Endothelial cell of umbilical vein (primary cell): ENCODE data around the gene IMPG2. TPM values are rescaled to one million over a fixed set of nuclear protein-coding genes. Genes with fewer than 3 reads are reported as not detected.

ENCODE experiments used
- BruUV-seq: library from RNA; stranded (reverse); fragments of 400-500 nt; replicated peaks from 2 replicates; lab custom pipeline; 2021; lab: Mats Ljungman, UMichigan
- CTCF ChIA-PET: fragments of 300-600, 350-600 bp; sonication (Branson Sonifier 250); formaldehyde crosslinking; loops from one replicate; lab custom pipeline; 2021; ENCODE audit warnings: antibody characterized with exemption, inconsistent platforms; lab: Charles Lee
- POLR2A ChIA-PET: fragments of 300-600, 350-600 bp; sonication (Branson Sonifier 250); formaldehyde crosslinking; loops from one replicate; lab custom pipeline; 2021; ENCODE audit warnings: antibody characterized with exemption, inconsistent platforms; lab: Charles Lee
- DNase-seq: peaks from one replicate; pipeline ENCODE4 v3.0.0-alpha.2; 2011; ENCODE audit warnings: low read depth, low spot score
- FAIRE-seq: peaks from 2 replicates; lab custom pipeline; 2011; peaks lifted over from hg19 to GRCh38; lab: Jason Lieb, UNC
- H2AFZ ChIP-seq: 2 replicates; pipeline ENCODE4 v1.6.0; 2012; ENCODE audit warnings: low read depth, low read length, control low read depth, inconsistent platforms
- H3K27ac ChIP-seq: 2 replicates; pipeline ENCODE4 v1.5.1; 2011; ENCODE audit warnings: low read depth, mild to moderate bottlenecking, control low read depth, low read length, moderate library complexity; ENCODE audit not compliant: insufficient read depth
- H3K27me3 ChIP-seq, 2 experiments: 2 replicates each; pipeline versions ENCODE4 v1.6.0 to v1.6.1; 2011; ENCODE audit warnings: low read length in 2 of 2, mixed read lengths in 1 of 2; ENCODE audit not compliant: control insufficient read depth in 2 of 2, insufficient read depth in 2 of 2
- H3K36me3 ChIP-seq, 2 experiments: 2 replicates in 1 of 2; 3 replicates in 1 of 2; pipeline ENCODE4 v1.5.1; 2011; ENCODE audit warnings: low read length in 2 of 2, mild to moderate bottlenecking in 1 of 2, moderate library complexity in 1 of 2; ENCODE audit not compliant: control insufficient read depth in 2 of 2, insufficient read depth in 2 of 2; ENCODE audit errors: extremely low read depth in 1 of 2
- H3K4me1 ChIP-seq: 3 replicates; pipeline ENCODE4 v1.5.1; 2011; ENCODE audit warnings: mild to moderate bottlenecking, low read length; ENCODE audit not compliant: control insufficient read depth, insufficient read depth; ENCODE audit errors: extremely low read depth
- H3K4me2 ChIP-seq: 2 replicates; pipeline ENCODE4 v1.6.1; 2011; ENCODE audit warnings: low read length, control low read depth, mixed read lengths; ENCODE audit not compliant: insufficient read depth
- H3K4me3 ChIP-seq, 3 experiments: fragments of 200-600 bp in 1 of 3; sonication (generic), shearing (Covaris generic) in 1 of 3; replicated peaks in 1 of 3; 2 replicates each; pipeline ENCODE4 v1.5.1; 2011 to 2016; ENCODE audit warnings: control low read depth in 3 of 3, low read length in 3 of 3, mild to moderate bottlenecking in 2 of 3, inconsistent platforms in 1 of 3, low read depth in 1 of 3, moderate library complexity in 1 of 3; ENCODE audit not compliant: insufficient read depth in 1 of 3
- H3K79me2 ChIP-seq: 2 replicates; pipeline ENCODE4 v1.6.0; 2012; ENCODE audit warnings: low read length, inconsistent platforms; ENCODE audit not compliant: control insufficient read depth, insufficient read depth
- H3K9ac ChIP-seq: replicated peaks from 2 replicates; pipeline ENCODE3; 2011; ENCODE audit warnings: low read length, control low read depth; ENCODE audit not compliant: insufficient read depth; ENCODE audit errors: extremely low read depth
- H3K9me1 ChIP-seq: replicated peaks from 3 replicates; pipeline ENCODE4 v1.6.0; 2011; ENCODE audit warnings: mild to moderate bottlenecking, low read length; ENCODE audit not compliant: control insufficient read depth, insufficient read depth; ENCODE audit errors: extremely low read depth
- H3K9me3 ChIP-seq: replicated peaks from 2 replicates; pipeline ENCODE4 v1.5.1; 2012; ENCODE audit warnings: low read length, inconsistent platforms; ENCODE audit not compliant: control insufficient read depth, insufficient read depth
- H4K20me1 ChIP-seq: replicated peaks from 2 replicates; pipeline ENCODE3; 2011; ENCODE audit warnings: mild to moderate bottlenecking, low read length; ENCODE audit not compliant: control insufficient read depth, insufficient read depth; ENCODE audit errors: extremely low read depth
- CTCF ChIP-seq, 2 donors: IDR thresholded peaks; 1 replicate in 1 of 2; 2 replicates in 1 of 2; pipeline ENCODE4 v1.5.1; 2011; ENCODE audit warnings: low read length in 2 of 2, mild to moderate bottlenecking in 2 of 2, moderate library complexity in 2 of 2, control low read depth in 1 of 2, inconsistent platforms in 1 of 2, low read depth in 1 of 2; ENCODE audit not compliant: insufficient read depth in 1 of 2; ENCODE audit errors: extremely low read depth in 1 of 2
- EZH2 ChIP-seq: IDR thresholded peaks from 2 replicates; pipeline ENCODE4 v1.6.1; 2012; ENCODE audit warnings: borderline replicate concordance, low read depth, mild to moderate bottlenecking, moderate library complexity, low read length, inconsistent platforms; ENCODE audit not compliant: severe bottlenecking
- FOS ChIP-seq: IDR thresholded peaks from 2 replicates; pipeline ENCODE4 v1.6.1; 2011; ENCODE audit warnings: mild to moderate bottlenecking, low read length, moderate library complexity, borderline replicate concordance; ENCODE audit not compliant: insufficient read depth
- JUN ChIP-seq: IDR thresholded peaks from 2 replicates; pipeline ENCODE4 v1.6.1; 2011; ENCODE audit warnings: borderline replicate concordance, low read depth; ENCODE audit not compliant: insufficient read length, insufficient read depth
- MAX ChIP-seq: IDR thresholded peaks from 2 replicates; pipeline ENCODE4 v1.6.1; 2011; ENCODE audit not compliant: insufficient read depth, insufficient read length
- MYC ChIP-seq: IDR thresholded peaks from one replicate; pipeline ENCODE4 v1.6.1; 2011; ENCODE audit warnings: mild to moderate bottlenecking, low read depth, low read length
- POLR2A ChIP-seq: IDR thresholded peaks from 2 replicates; pipeline ENCODE4 v1.6.1; 2012; ENCODE audit warnings: low read depth, mild to moderate bottlenecking, control low read depth, low read length
- POLR2AphosphoS5 ChIP-seq: IDR thresholded peaks from 2 replicates; pipeline ENCODE4 v1.6.1; 2012; ENCODE audit warnings: low read depth, mild to moderate bottlenecking, control low read depth, low read length, moderate library complexity; ENCODE audit not compliant: insufficient read depth
- dilution Hi-C: fragments of 300-500 bp; cut with MboI; formaldehyde crosslinking; loops from one replicate; pipeline ENCODE4 v1.15.0; 2019; ENCODE audit warnings: low sequenced_read_pairs; ENCODE audit not compliant: extremely low pct_ligation_motif_present
- intact Hi-C: fragments of 100-400 bp; cut with micrococcal nuclease; formaldehyde crosslinking; loops from one replicate; pipeline ENCODE4 v1.10.0; 2022
- polyA plus RNA-seq, 4 experiments: library from polyadenylated mRNA; depleted of rRNA in 3 of 4; stranded (reverse) in 3 of 4; unstranded in 1 of 4; fragments of >200 nt; gene quantifications; 2 replicates each; pipeline versions ENCODE4 v1.2.1 to v1.2.3, GENCODE V29; 2011 to 2012; ENCODE audit warnings: missing spikeins in 1 of 4
- total RNA-seq: library from RNA; stranded (reverse); gene quantifications from 2 replicates; pipeline ENCODE4 v1.2.3, GENCODE V29; 2021

Gene IMPG2
- total and polyA plus RNA-seq, 2 donors (not counting 3 experiments of a cell fraction or from before 2014, with no cell fraction given), result 0.39 to 0.71 TPM

- FAIRE-seq, result no peak
Observed at GRCh38 chr3:101292027-101292426, 28.3 kb downstream of the IMPG2 start.

More at GRCh38 chr3:101292027-101292426, 28.3 kb downstream of the IMPG2 start:
- Histone ChIP-seq H3K4me3 (no peak overlapping the region), H4K20me1 (no peaks in the 10 kb centered on the region), H3K9me3 (no peaks in the 10 kb centered on the region), H3K36me3 (no peaks in the 10 kb centered on the region), H3K9me1 (no peaks in the 10 kb centered on the region), H3K79me2 (no peaks in the 10 kb centered on the region), H3K9ac (no peak overlapping the region), H3K27me3 (no peaks in the 10 kb centered on the region), H3K27ac (no peak overlapping the region), H3K4me1 (no peaks in the 10 kb centered on the region), H2AFZ (no peak overlapping the region), H3K4me2 (no peak overlapping the region)
- TF ChIP-seq FOS (no peak), POLR2A (no peak), EZH2 (no peak), MAX (no peak), POLR2AphosphoS5 (no peak), MYC (no peak), CTCF (IDR thresholded peaks at IDR 0.05; ENCODE audit: extremely low read depth in 1 of 2, insufficient read depth in 1 of 2, low read depth in 1 of 2, low read length in 2 of 2) (no peak), JUN (no peak)
- BruUV-seq, result no TSS peak
- dilution Hi-C loops (no loop called here), intact Hi-C loops (no loop called here)
- ChIA-PET CTCF (no interaction called here), POLR2A (no interaction called here)
- DNase-seq, result no peak
